ENCODE data around the gene MYO3B.

DNA sequence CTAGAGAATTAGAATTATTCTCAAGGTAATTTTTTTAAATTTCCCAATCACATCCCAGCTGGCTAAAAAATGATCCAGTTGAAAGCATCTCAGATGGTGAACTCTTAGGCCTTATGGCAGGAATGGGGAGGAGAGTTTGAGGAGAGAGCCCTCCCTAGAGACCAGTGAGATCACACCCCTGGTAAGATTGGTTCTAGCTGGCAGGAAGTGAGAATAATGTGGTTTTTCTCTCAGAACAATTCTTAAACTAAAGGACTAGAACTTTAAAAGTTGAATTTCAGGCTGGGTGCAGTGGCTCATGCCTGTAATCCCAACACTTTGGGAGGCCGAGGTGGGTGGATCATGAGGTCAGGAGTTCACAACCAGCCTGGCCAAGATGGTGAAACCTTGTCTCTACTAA is 120.2 kb downstream of the MYO3B start:
- TF ChIP-seq, protein P1, sequence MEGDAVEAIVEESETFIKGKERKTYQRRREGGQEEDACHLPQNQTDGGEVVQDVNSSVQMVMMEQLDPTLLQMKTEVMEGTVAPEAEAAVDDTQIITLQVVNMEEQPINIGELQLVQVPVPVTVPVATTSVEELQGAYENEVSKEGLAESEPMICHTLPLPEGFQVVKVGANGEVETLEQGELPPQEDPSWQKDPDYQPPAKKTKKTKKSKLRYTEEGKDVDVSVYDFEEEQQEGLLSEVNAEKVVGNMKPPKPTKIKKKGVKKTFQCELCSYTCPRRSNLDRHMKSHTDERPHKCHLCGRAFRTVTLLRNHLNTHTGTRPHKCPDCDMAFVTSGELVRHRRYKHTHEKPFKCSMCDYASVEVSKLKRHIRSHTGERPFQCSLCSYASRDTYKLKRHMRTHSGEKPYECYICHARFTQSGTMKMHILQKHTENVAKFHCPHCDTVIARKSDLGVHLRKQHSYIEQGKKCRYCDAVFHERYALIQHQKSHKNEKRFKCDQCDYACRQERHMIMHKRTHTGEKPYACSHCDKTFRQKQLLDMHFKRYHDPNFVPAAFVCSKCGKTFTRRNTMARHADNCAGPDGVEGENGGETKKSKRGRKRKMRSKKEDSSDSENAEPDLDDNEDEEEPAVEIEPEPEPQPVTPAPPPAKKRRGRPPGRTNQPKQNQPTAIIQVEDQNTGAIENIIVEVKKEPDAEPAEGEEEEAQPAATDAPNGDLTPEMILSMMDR (conservative IDR thresholded peaks at IDR 0.05; ENCODE audit: low read depth, low read length): no peak
- TF ChIP-seq EZH2 (IDR thresholded peaks at IDR 0.05; ENCODE audit: borderline replicate concordance, low read depth, low read length, poor library complexity, severe bottlenecking): no peak
